Testis (tissue), 3 donors: ENCODE results near the gene GRIP1. TPM values are rescaled to one million over a fixed set of nuclear protein-coding genes. Genes with fewer than 3 reads are reported as not detected.

Experiments used
- DNase-seq: peaks from one replicate; pipeline ENCODE4 v3.0.0-alpha.2; 2019
- H3K27ac ChIP-seq, 2 donors: fragments of 200-600 bp; sonication (generic); one replicate each; pipeline ENCODE4 v1.5.1; 2019
- H3K27me3 ChIP-seq: fragments of 200-600 bp; sonication (generic); one replicate; pipeline ENCODE4 v1.5.1; 2019
- H3K36me3 ChIP-seq: fragments of 200-600 bp; sonication (generic); one replicate; pipeline ENCODE4 v1.5.1; 2017; ENCODE audit warnings: low read depth; ENCODE audit errors: missing control alignments
- H3K4me1 ChIP-seq: fragments of 200-600 bp; sonication (generic); one replicate; pipeline ENCODE4 v1.5.1; 2019
- H3K4me3 ChIP-seq, 2 donors: fragments of 200-600 bp; sonication (generic); one replicate each; pipeline ENCODE4 v1.5.1; 2017 to 2019
- H3K9me3 ChIP-seq: fragments of 200-600 bp; sonication (generic); one replicate; pipeline ENCODE4 v1.5.1; 2017
- CTCF ChIP-seq, 3 experiments: fragments of 450-650 bp in 2 of 3; fragments of 200-600 bp in 1 of 3; sonication (generic) in 1 of 3; IDR thresholded peaks; one replicate each; pipeline ENCODE4 v1.5.1; 2016 to 2019; ENCODE audit warnings: antibody characterized with exemption in 3 of 3, mild to moderate bottlenecking in 2 of 3, moderate library complexity in 1 of 3
- POLR2A ChIP-seq: fragments of 450-650 bp; IDR thresholded peaks from one replicate; pipeline ENCODE4 v1.6.1; 2017; ENCODE audit warnings: antibody characterized with exemption, mild to moderate bottlenecking, moderate library complexity
- WGBS, 2 donors: methylation state at CpG; one replicate each; pipeline ENCODE4 v1.1.5; 2018; 5-methylcytosine and 5-hydroxymethylcytosine counted together
- intact Hi-C: fragments of 100-400 bp; cut with DNase I; formaldehyde crosslinking; loops from one replicate; pipeline ENCODE4 v1.15.1; 2023; ENCODE audit warnings: low total_unique reads
- polyA plus RNA-seq: library from polyadenylated mRNA; stranded (reverse); fragments of 350-450 nt; fragmentation: Illumina TruSeq; extraction: RNeasy Lipid Tissue Mini Kit (QIAGEN cat#74804); gene quantifications from one replicate; pipeline ENCODE4 v1.2.3, GENCODE V29; 2014; ENCODE audit warnings: low read depth, low replicate concordance; ENCODE audit not compliant: insufficient read depth
- total RNA-seq, 2 donors: library from RNA; depleted of rRNA; stranded (reverse); fragments of >200 nt; gene quantifications; one replicate each; pipeline ENCODE4 v1.2.3, GENCODE V29; 2016

Gene GRIP1
- total and polyA plus RNA-seq, 3 donors from 2014 or later: 12.0 to 14.0 (median 12.9) TPM

GRCh38 chr12:66688846-66689439 is 10.1 kb upstream of the GRIP1 start:
- H3K27ac ChIP-seq: no peak overlapping the region
- no peaks in the 10 kb centered on the region for H3K9me3 ChIP-seq
- H3K4me3 ChIP-seq: no peak overlapping the region
- no peaks in the 10 kb centered on the region for H3K4me1 ChIP-seq
- no peaks in the 10 kb centered on the region for H3K36me3 ChIP-seq
- intact Hi-C loops: no loop called here
- WGBS, 2 donors: 63 to 67% methylated on average over 8 of the region's 8 CpGs
- TF ChIP-seq CTCF (IDR thresholded peaks at IDR 0.05): peak in 2 of 3 experiments; percentile 8 to 19
- TF ChIP-seq POLR2A: no peak
- no peaks in the 10 kb centered on the region for H3K27me3 ChIP-seq
- DNase-seq: peak; percentile 58

GRCh38 chr12:66684222-66684621 is 5.3 kb upstream of the GRIP1 start:
- no peaks in the 10 kb centered on the region for H3K27me3 ChIP-seq
- DNase-seq: no peak
- no peaks in the 10 kb centered on the region for H3K36me3 ChIP-seq
- H3K9me3 ChIP-seq: no peaks in the 10 kb centered on the region
- no peak overlapping the region for H3K27ac ChIP-seq
- 89 to 90% methylated on average over 6 of the region's 6 CpGs for WGBS, 2 donors
- no peak overlapping the region for H3K4me3 ChIP-seq
- intact Hi-C loops: no loop called here
- no peaks in the 10 kb centered on the region for H3K4me1 ChIP-seq
- no peak for TF ChIP-seq CTCF (IDR thresholded peaks at IDR 0.05)
- no peak for TF ChIP-seq POLR2A

GRCh38 chr12:66683822-66684221 is 4.9 kb upstream of the GRIP1 start:
- Histone ChIP-seq H3K4me3 (no peak overlapping the region), H3K27ac (no peak overlapping the region), H3K27me3 (no peaks in the 10 kb centered on the region), H3K36me3 (no peaks in the 10 kb centered on the region), H3K4me1 (no peaks in the 10 kb centered on the region), H3K9me3 (no peaks in the 10 kb centered on the region)
- no peak for TF ChIP-seq CTCF (IDR thresholded peaks at IDR 0.05)
- TF ChIP-seq POLR2A: no peak
- DNase-seq: no peak
- WGBS, 2 donors: 88 to 89% methylated on average over 3 of the region's 3 CpGs
- intact Hi-C loops: no loop called here

GRCh38 chr12:66683073-66683472 is 4.2 kb upstream of the GRIP1 start:
- no peak overlapping the region for H3K27ac ChIP-seq
- no peak for DNase-seq
- no peaks in the 10 kb centered on the region for H3K9me3 ChIP-seq
- H3K36me3 ChIP-seq: no peaks in the 10 kb centered on the region
- TF ChIP-seq CTCF (IDR thresholded peaks at IDR 0.05): no peak
- no peak for TF ChIP-seq POLR2A
- no peaks in the 10 kb centered on the region for H3K4me1 ChIP-seq
- H3K4me3 ChIP-seq: no peak overlapping the region
- intact Hi-C loops: no loop called here
- no peaks in the 10 kb centered on the region for H3K27me3 ChIP-seq
- WGBS, 2 donors: 90 to 94% methylated on average over 6 of the region's 6 CpGs

GRCh38 chr12:66679461-66680084 is 697 bp upstream of the GRIP1 start:
- H3K27ac ChIP-seq: no peak overlapping the region
- 53 to 63% methylated on average over 7 of the region's 7 CpGs for WGBS, 2 donors
- intact Hi-C loops: no loop called here
- H3K4me3 ChIP-seq: no peak overlapping the region
- no peaks in the 10 kb centered on the region for H3K4me1 ChIP-seq
- DNase-seq: no peak
- TF ChIP-seq POLR2A (no peak), CTCF (IDR thresholded peaks at IDR 0.05) (no peak)
- no peaks in the 10 kb centered on the region for H3K36me3 ChIP-seq
- no peaks in the 10 kb centered on the region for H3K9me3 ChIP-seq
- H3K27me3 ChIP-seq: no peaks in the 10 kb centered on the region
